Bronchial epithelial cell (primary cell): ENCODE measurements around the gene SAV1. TPM values are rescaled to one million over a fixed set of nuclear protein-coding genes. Genes with fewer than 3 reads are reported as not detected.

ENCODE experiments used
- DNase-seq: peaks from one replicate; pipeline ENCODE4 v3.0.0-alpha.2; 2010; ENCODE audit warnings: low read depth
- FAIRE-seq: peaks from 2 replicates; lab custom pipeline; 2011; peaks lifted over from hg19 to GRCh38; lab: Jason Lieb, UNC
- H3K27me3 ChIP-seq: 2 replicates; pipeline ENCODE4 v1.5.1; 2011; ENCODE audit warnings: low read length; ENCODE audit not compliant: control insufficient read depth, insufficient read depth
- H3K36me3 ChIP-seq: 2 replicates; pipeline ENCODE4 v1.5.1; 2011; ENCODE audit warnings: low read length; ENCODE audit not compliant: control insufficient read depth, insufficient read depth
- H3K4me3 ChIP-seq: 2 replicates; pipeline ENCODE4 v1.5.1; 2011; ENCODE audit warnings: mild to moderate bottlenecking, low read depth, low read length, control low read depth
- CTCF ChIP-seq: IDR thresholded peaks from 2 replicates; pipeline ENCODE4 v1.5.1; 2011; ENCODE audit warnings: mild to moderate bottlenecking, moderate library complexity, low read length, control low read depth, inconsistent platforms; ENCODE audit not compliant: insufficient read depth, severe bottlenecking
- total RNA-seq: library from RNA; depleted of rRNA; stranded (reverse); fragments of >200 nt; gene quantifications from 2 replicates; pipeline ENCODE4 v1.2.1, GENCODE V29; 2014

SAV1 gene
- total RNA-seq, 1 donor from 2014 or later, result 28.7 TPM

- DNase-seq (peak; percentile 98), FAIRE-seq (no peak)
- TF ChIP-seq CTCF, result no peak
- H3K36me3 ChIP-seq, result no peaks in the 10 kb centered on the region
- H3K27me3 ChIP-seq, result no peaks in the 10 kb centered on the region
- no peak overlapping the region for H3K4me3 ChIP-seq
Observed at GRCh38 chr14:50599700-50600444, 68.2 kb downstream of the SAV1 start.

- Histone ChIP-seq H3K27me3 (no peaks in the 10 kb centered on the region), H3K4me3 (no peak overlapping the region), H3K36me3 (no peaks in the 10 kb centered on the region)
- DNase-seq (no peak), FAIRE-seq (no peak)
- no peak for TF ChIP-seq CTCF
Observed at GRCh38 chr14:50598765-50599164, 69.3 kb downstream of the SAV1 start.

- FAIRE-seq (no peak), DNase-seq (no peak)
- TF ChIP-seq CTCF, result no peak
- Histone ChIP-seq H3K27me3 (no peaks in the 10 kb centered on the region), H3K4me3 (no peak overlapping the region), H3K36me3 (no peaks in the 10 kb centered on the region)
Observed at GRCh38 chr14:50594577-50595316, 73.4 kb downstream of the SAV1 start.

GRCh38 chr14:50590464-50590863 is 77.6 kb downstream of the SAV1 start:
- no peak for TF ChIP-seq CTCF
- no peak for DNase-seq
- H3K4me3 ChIP-seq, result no peak overlapping the region
- FAIRE-seq, result no peak
- H3K27me3 ChIP-seq, result no peaks in the 10 kb centered on the region
- H3K36me3 ChIP-seq, result no peaks in the 10 kb centered on the region

Other genes starting within 250 kb of the SAV1 start
- gene MAP4K5, start 135.7 kb downstream of the SAV1 start, total RNA-seq, result 27.4 and 28.4 TPM in 2 replicates
- 0.79 and 1.9 TPM in 2 replicates for gene ATL1, start 108.2 kb downstream of the SAV1 start, total RNA-seq
- gene NIN, start 162.9 kb upstream of the SAV1 start, total RNA-seq, result 16.8 and 26.8 TPM in 2 replicates
- gene ABHD12B, start 203.7 kb upstream of the SAV1 start, total RNA-seq, result not detected in 2 replicates